ENCODE measurements around the gene LMF1.

Gene LMF1

GRCh38 chr16:910181-910580 is 60.6 kb downstream of the LMF1 start:
- DNase-seq: no peak

- no peak for DNase-seq
Observed at GRCh38 chr16:909281-910000, 61.3 kb downstream of the LMF1 start.

- DNase-seq: no peak
Observed at GRCh38 chr16:908526-909155, 62.1 kb downstream of the LMF1 start.

- DNase-seq: no peak
Observed at GRCh38 chr16:907842-908241, 62.9 kb downstream of the LMF1 start.

GRCh38 chr16:907361-907760 is 63.4 kb downstream of the LMF1 start:
- no peak for DNase-seq

GRCh38 chr16:906296-906695 is 64.5 kb downstream of the LMF1 start:
- DNase-seq: no peak

GRCh38 chr16:901715-902601 is 68.8 kb downstream of the LMF1 start:
- no peak for DNase-seq

- no peak for DNase-seq
Observed at GRCh38 chr16:901149-901548, 69.6 kb downstream of the LMF1 start.

- no peak for DNase-seq
Observed at GRCh38 chr16:900211-900610, 70.6 kb downstream of the LMF1 start.

GRCh38 chr16:899683-900060 is 71.1 kb downstream of the LMF1 start:
- DNase-seq: no peak

- no peak for DNase-seq
Observed at GRCh38 chr16:898761-899682, 71.8 kb downstream of the LMF1 start.

GRCh38 chr16:898216-898615 is 72.6 kb downstream of the LMF1 start:
- DNase-seq: no peak

- no peak for DNase-seq
Observed at GRCh38 chr16:897701-898100, 73.1 kb downstream of the LMF1 start.

- DNase-seq: no peak
Observed at GRCh38 chr16:897200-897543, 73.6 kb downstream of the LMF1 start.

- no peak for DNase-seq
Observed at GRCh38 chr16:896261-897199, 74.3 kb downstream of the LMF1 start.

- no peak for DNase-seq
Observed at GRCh38 chr16:895371-895770, 75.4 kb downstream of the LMF1 start.

GRCh38 chr16:894841-895240 is 75.9 kb downstream of the LMF1 start:
- no peak for DNase-seq

- DNase-seq: no peak
Observed at GRCh38 chr16:894136-894535, 76.6 kb downstream of the LMF1 start.

- DNase-seq: no peak
Observed at GRCh38 chr16:893360-893759, 77.4 kb downstream of the LMF1 start.

- DNase-seq: no peak
Observed at GRCh38 chr16:892536-893255, 78.1 kb downstream of the LMF1 start.

GRCh38 chr16:892006-892405 is 78.8 kb downstream of the LMF1 start:
- no peak for DNase-seq
